CD4-positive, alpha-beta T cell treated with Interferon alpha-2 for 1 hour (primary cell): ENCODE results near the gene EFCAB9.
"Not testable (repeated sequence)": the region's sequence is repeated elsewhere in the genome, so short reads cannot be mapped to it uniquely, and the experiment has no call there.

Source experiments
- DNase-seq, 2 donors: peaks; one replicate each; pipeline ENCODE4 v3.0.0-alpha.2; 2020 to 2022

The EFCAB9 gene

DNA sequence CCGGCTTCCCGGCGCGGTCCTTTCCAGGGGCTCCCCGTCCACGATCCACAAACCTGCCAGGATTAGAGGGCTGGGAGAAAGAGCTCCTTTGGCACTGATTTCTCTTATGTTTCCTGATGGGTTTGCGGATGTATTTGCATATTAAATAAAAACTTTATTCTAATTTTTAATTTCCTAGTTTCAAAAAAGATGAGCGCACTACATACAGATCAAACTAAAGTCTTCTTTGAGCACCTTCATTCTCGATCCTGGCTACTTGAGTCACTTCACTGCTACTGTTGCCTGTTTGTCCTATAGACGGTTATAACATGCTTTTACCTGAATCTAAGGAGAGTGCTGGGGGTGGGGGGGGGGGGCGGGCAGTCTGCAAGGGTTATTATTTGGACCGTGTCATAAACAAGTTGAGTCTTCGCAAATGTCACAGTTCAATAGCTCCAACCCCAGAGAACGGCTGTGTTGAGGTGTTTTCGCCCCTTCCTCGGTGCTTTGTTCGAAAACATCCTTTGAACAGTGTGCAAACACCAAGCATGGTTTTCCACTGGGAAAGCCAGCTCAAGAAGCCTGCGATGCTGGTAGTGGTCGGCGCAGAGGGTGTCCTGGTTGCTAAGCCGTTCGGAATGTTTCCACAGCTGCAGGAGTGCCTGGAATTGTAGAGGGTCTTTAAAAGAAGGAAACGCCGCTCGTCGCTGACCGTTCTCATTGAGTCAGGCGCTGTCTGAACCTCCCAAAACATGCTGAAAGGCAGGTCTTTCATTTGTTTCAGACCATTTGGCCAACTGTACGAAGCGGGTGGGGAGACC, 4.9 kb upstream of the EFCAB9 start:
- no peak for DNase-seq

GRCh38 chr5:172189693-172190296, 4.2 kb upstream of the EFCAB9 start:
- no peak for DNase-seq

DNA sequence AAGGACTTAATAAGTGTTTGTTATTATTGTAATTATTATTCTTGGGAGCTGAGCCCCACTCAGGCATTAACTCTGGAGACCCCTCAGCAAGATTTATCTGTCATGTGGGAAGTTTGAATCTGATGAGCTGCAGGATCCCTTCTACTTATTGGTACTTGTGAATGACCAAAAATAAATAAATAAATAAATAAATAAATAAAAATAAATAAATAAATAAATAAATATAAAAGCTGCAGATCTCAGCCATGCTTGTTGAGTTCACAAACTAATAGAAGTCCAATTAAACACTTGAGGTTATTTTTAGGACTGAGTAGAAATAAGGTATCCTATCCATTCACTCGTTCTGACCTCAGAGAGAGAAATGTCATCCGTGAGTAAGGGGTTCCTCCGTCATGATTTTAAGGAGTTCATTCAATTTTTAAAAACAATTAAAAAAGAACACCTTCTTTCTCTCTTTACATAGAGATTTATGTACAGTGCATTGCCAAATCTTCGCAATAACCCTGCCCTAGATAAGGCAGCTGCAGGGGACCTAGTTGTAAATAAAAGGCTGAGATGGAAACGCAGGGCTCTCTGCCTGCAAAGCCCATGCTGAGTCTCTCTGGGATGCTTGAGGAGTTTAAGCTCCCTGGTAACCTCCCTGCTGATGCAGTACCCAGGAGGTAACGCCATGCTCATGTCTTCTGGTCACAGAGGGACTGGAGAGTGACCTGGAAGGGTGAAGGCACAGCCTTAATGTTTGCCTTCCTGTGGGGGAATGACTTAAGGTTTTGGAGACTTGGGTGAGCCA, 1.2 kb downstream of the EFCAB9 start:
- no peak for DNase-seq

GRCh38 chr5:172197775-172198174, 3.8 kb downstream of the EFCAB9 start:
- not testable (repeated sequence) for DNase-seq

GRCh38 chr5:172199446-172199845, 5.5 kb downstream of the EFCAB9 start:
- DNase-seq: no peak

DNA sequence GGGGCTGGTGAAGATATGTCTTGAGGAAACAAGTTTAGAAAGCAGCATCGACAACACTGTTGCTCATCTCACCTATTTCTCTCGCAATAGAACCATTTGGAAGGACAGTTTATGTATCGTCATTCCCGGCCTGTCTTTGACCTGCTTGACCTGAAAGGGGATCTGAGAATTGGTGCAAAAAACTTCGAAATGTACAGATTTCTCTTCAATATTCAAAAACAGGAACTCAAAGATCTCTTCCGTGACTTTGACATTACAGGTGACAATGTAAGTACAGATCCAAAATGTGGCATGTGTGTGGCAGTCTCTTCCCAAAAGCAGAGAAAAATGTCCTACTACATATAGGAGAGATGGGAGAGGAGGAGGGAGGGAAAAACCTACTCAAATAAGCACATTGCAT, 6.5 kb downstream of the EFCAB9 start:
- no peak for DNase-seq

DNA sequence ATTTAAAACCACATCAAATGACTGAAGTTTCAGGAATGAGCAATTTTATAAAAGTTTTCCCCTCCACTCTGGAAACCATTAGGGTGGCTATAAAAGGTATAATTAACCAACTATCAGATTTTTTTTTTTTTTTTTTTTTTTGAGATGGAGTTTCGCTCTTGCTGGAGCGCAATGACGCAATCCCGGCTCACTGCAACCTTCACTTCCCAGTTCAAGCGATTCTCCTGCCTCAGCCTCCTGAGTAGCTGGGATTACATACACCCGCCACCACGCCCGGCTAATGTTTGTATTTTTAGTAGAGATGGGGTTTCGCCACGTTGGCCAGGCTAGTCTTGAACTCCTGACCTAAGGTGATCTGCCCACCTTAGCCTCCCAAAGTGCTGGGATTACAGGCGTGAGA, 12.0 kb downstream of the EFCAB9 start:
- not testable (repeated sequence) for DNase-seq

DNA sequence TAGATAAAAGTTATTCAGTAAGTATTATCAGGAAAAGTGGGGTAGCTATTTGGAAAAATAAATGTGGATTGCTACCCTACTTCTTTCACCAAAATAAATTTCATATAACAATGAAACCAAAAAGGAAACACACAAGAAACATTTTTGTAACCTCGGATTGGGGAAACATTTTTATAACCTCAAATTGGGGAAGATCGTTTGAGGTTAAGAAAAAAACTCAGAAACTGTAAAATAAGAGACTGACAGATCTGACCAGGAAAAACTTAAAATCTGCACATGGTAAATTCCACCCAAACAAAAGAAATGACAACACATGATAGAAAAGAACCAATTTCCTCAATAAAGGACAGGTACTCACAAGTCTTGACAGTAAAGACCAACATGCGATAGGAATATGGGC, 13.5 kb downstream of the EFCAB9 start:
- no peak for DNase-seq

DNA sequence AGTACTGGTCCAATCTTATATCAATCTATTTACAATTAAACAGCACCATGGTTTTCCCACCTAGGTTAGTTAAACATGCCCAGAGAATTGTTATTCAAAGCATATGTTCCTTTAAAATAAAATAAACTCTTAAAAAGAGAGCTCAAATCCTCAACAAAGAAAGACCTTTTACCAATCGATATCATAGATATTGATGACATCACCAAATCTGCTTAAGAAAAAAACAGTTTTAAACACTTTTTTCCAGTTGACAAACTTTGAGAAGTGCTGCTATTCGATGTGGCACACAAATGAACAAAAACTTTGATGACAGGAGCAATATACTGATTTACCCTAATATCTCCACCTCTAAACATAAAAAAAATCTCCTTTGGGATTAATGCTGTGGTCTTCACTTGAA, 15.7 kb downstream of the EFCAB9 start:
- DNase-seq: no peak

DNA sequence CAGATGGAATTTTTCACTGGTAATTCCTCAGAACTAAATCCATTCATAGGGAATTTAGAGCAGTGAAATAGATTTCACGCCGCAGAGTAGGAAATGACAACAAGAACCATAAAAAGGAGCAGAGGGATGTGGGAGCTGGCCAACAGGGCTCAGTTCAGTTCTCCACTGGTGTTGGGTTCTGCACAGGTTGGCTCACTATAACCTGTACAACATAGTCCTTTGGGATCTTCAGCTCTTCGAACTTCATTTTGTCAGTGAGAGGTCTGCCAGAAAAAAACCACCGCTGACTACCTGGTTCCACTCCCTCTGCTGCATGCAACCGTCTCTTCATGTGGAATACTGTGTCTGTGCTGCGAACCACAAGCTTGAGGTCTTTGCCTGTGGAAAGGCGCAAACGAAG, 17.7 kb downstream of the EFCAB9 start:
- DNase-seq: no peak

GRCh38 chr5:172213126-172213525, 19.2 kb downstream of the EFCAB9 start:
- no peak for DNase-seq

GRCh38 chr5:172216345-172216744, 22.4 kb downstream of the EFCAB9 start:
- no peak for DNase-seq

- DNase-seq: no peak
Observed at GRCh38 chr5:172219296-172219695, 25.3 kb downstream of the EFCAB9 start.

- DNase-seq: no peak
Observed at GRCh38 chr5:172223901-172224873, 30.2 kb downstream of the EFCAB9 start.

GRCh38 chr5:172224996-172225395, 31.0 kb downstream of the EFCAB9 start:
- no peak for DNase-seq

- no peak for DNase-seq
Observed at GRCh38 chr5:172229904-172230303, 35.9 kb downstream of the EFCAB9 start.

GRCh38 chr5:172234031-172234430, 40.1 kb downstream of the EFCAB9 start:
- DNase-seq: no peak

DNA sequence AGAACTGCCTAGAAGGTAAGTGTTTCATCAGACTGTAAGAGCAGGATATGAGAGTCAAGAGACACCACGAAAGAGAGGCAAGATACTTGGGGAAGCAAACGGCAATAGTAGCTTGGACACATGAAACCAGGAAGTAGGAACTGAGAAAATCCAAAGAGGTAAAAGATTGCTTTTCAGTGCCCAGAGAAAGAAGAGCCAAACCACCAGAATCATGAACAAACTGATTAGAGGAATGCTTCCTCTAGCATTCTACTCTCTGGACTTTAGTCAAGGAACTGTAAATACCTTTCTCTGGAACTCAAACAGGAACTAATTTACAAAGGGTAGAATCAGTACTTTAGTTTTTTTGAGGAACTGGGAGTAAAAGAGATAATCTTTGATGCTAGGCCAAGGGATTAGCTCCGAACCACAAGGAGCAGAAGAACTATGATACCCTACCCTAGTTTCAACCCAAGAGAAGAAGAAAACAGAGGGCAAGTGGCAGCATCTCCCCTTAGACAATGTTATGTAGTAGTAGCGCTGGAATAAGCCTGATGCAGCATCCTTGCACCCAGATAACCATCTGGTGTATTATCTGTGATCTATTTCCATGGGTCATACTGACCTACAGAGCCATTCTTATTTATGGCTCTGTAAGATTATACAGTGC, 41.3 kb downstream of the EFCAB9 start:
- DNase-seq: no peak

- no peak for DNase-seq
Observed at GRCh38 chr5:172235827-172236736, 42.1 kb downstream of the EFCAB9 start.

DNA sequence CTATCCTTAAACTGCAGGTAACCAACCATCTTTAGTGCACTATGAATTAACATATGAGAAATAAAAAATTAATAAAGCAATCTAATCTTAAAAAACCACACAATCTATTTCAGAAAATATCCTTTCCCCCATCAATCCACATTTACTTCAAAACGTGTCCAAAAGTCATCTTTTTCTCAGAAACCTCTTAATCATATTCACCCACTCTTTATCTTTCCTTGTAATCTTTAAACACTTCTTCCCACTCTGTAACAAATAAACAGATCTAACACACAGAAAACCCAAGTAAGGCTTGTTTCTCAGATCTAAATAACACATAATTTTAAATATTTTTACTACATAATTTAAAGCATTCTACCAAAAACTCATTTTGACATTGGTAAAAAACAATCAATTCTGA, 44.4 kb downstream of the EFCAB9 start:
- no peak for DNase-seq

DNA sequence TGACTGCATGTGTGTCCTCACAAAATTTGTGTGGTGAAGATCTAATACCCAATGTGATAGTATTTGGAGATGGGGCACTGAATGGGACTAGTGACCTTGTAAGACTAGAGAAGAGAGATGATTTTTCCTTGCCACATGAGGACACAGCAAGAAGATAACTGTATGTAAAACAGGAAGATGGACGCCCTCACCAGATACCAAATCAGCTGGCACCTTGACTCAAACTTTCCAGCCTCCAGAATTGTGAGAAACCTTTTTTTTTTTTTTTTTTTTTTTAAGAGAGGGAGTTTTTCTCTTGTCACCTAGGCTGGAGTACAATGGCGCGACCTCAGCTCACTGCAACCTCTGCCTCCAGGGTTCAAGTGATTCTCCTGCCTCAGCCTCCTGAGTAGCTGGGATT, 49.3 kb downstream of the EFCAB9 start:
- no peak for DNase-seq
